ENCODE data around the gene USP6. TPM values are rescaled to one million over a fixed set of nuclear protein-coding genes. Genes with fewer than 3 reads are reported as not detected.
"Not testable (repeated sequence)": the region's sequence is repeated elsewhere in the genome, so short reads cannot be mapped to it uniquely, and the experiment has no call there.

The USP6 gene
- total RNA-seq, 4 donors from 2014 or later = 0.26 to 0.97 (median 0.63) TPM

DNA sequence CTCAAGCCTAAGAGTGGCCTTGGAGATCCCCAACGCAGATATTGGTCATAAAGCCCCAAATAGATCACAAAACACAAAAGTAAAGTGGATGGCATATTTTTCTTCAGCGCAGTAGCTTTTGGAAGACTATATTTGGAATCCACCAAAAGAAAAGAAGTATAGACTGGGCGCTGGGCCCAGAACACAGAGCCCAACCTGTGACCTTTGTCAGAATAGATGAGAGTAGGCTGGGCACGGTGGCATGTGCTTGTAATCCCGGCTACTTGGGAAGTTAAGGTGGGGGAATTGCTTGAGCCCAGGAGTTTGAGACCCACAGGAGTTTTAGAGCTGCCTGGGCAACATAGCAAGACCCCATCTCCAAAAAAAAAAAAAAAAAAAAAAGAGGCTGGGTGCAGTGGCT lies 104.2 kb downstream of the USP6 start:
- in situ Hi-C loops (cut with MboI; ENCODE audit: low sequenced_read_pairs in 4 of 4) = no loop called here
- Histone ChIP-seq H3K36me3 (peaks cover 0 to 5% of the 10 kb centered on the region in 2 donors), H3K9me3 (no peaks in the 10 kb centered on the region), H3K27ac (no peak overlapping the region), H3K4me3 (no peak overlapping the region), H3K4me1 (no peaks in the 10 kb centered on the region), H3K27me3 (no peaks in the 10 kb centered on the region)
- intact Hi-C loops (cut with DNase I; ENCODE audit: low total_unique reads) = no loop called here
- no peak for DNase-seq
- no peak for ATAC-seq
- TF ChIP-seq, protein P1, sequence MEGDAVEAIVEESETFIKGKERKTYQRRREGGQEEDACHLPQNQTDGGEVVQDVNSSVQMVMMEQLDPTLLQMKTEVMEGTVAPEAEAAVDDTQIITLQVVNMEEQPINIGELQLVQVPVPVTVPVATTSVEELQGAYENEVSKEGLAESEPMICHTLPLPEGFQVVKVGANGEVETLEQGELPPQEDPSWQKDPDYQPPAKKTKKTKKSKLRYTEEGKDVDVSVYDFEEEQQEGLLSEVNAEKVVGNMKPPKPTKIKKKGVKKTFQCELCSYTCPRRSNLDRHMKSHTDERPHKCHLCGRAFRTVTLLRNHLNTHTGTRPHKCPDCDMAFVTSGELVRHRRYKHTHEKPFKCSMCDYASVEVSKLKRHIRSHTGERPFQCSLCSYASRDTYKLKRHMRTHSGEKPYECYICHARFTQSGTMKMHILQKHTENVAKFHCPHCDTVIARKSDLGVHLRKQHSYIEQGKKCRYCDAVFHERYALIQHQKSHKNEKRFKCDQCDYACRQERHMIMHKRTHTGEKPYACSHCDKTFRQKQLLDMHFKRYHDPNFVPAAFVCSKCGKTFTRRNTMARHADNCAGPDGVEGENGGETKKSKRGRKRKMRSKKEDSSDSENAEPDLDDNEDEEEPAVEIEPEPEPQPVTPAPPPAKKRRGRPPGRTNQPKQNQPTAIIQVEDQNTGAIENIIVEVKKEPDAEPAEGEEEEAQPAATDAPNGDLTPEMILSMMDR (IDR thresholded peaks at IDR 0.05 in 4 of 5, conservative IDR thresholded peaks at IDR 0.05 in 1 of 5) = no peak
- TF ChIP-seq POLR2A (IDR thresholded peaks at IDR 0.05) = no peak

DNA sequence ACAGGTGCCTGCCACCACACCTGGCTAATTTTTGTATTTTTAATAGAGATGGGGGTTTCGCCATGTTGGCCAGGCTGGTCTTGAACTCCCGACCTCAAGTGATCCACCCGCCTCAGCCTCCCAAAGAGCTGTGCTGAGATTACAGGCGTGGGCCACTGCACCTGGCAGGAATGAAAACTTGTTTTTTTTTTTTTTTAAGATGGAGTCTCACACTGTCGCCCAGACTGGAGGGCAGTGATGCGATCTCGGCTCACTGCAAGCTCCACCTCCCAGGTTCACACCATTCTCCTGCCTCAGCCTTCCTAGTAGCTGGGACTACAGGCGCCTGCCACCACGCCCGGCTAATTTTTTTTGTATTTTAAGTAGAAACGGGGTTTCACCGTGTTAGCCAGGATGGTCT lies 106.1 kb downstream of the USP6 start:
- H3K4me3 ChIP-seq; intact Hi-C loops (cut with DNase I; ENCODE audit: low total_unique reads); ATAC-seq; in situ Hi-C loops (cut with MboI; ENCODE audit: low sequenced_read_pairs in 4 of 4); H3K9me3 ChIP-seq; H3K27ac ChIP-seq; H3K4me1 ChIP-seq; H3K27me3 ChIP-seq; DNase-seq; H3K36me3 ChIP-seq: not testable (repeated sequence)

Other genes with a start within 250 kb of the USP6 start
- gene C17orf107, start 216.5 kb upstream of the USP6 start, total RNA-seq = under 1 TPM in 2 of 4 donors, not detected in 2; 0.10 to 0.33 TPM
- gene CHRNE, start 212.9 kb upstream of the USP6 start, total RNA-seq = 1 to 10 TPM in 1 of 4 donors, under 1 TPM in 2, not detected in 1; 0.33 to 1.9 (median 0.52) TPM
- not detected for gene GP1BA, start 183.8 kb upstream of the USP6 start, total RNA-seq
- 100 to 1,000 TPM in 2 of 4 donors, 10 to 100 TPM in 2; 52.6 to 106 (median 81.7) TPM for gene SLC25A11, start 176.0 kb upstream of the USP6 start, total RNA-seq
- 10 to 100 TPM; 51.2 to 99.5 (median 75.2) TPM for gene RNF167, start 175.8 kb upstream of the USP6 start, total RNA-seq
- 100 to 1,000 TPM; 304 to 750 (median 599) TPM for gene PFN1, start 167.5 kb upstream of the USP6 start, total RNA-seq
- gene ENO3, start 164.9 kb upstream of the USP6 start, total RNA-seq = 1,000 to 10,000 TPM; 1,434 to 5,473 (median 3,204) TPM
- 100 to 1,000 TPM in 1 of 4 donors, 10 to 100 TPM in 3; 78.6 to 114 (median 91.0) TPM for gene SPAG7, start 148.2 kb upstream of the USP6 start, total RNA-seq
- 10 to 100 TPM; 19.1 to 46.4 (median 36.4) TPM for gene CAMTA2, start 128.4 kb upstream of the USP6 start, total RNA-seq
- gene INCA1, start 118.5 kb upstream of the USP6 start, total RNA-seq = 1 to 10 TPM; 1.9 to 5.7 (median 4.3) TPM
- gene KIF1C, start 118.1 kb upstream of the USP6 start, total RNA-seq = 100 to 1,000 TPM; 327 to 543 (median 393) TPM
- gene SLC52A1, start 80.6 kb upstream of the USP6 start, total RNA-seq = not detected
- gene ZFP3, start 37.6 kb upstream of the USP6 start, total RNA-seq = 10 to 100 TPM in 1 of 4 donors, 1 to 10 TPM in 3; 6.1 to 11.4 (median 7.6) TPM
- gene ZNF232, start 4.2 kb upstream of the USP6 start, total RNA-seq = 10 to 100 TPM in 1 of 4 donors, 1 to 10 TPM in 3; 5.8 to 13.5 (median 7.7) TPM
- 1 to 10 TPM; 1.1 to 6.7 (median 2.9) TPM for gene ZNF594, start 75.8 kb downstream of the USP6 start, total RNA-seq
- gene SCIMP, start 118.8 kb downstream of the USP6 start, total RNA-seq = 1 to 10 TPM in 1 of 4 donors, under 1 TPM in 3; 0.27 to 1.8 (median 0.37) TPM
- gene RABEP1, start 166.3 kb downstream of the USP6 start, total RNA-seq = 10 to 100 TPM; 55.4 to 94.8 (median 87.2) TPM